GM12865 (cell line): ENCODE results near the gene ATP8B3.

ENCODE experiments used
- DNase-seq: peaks from one replicate; pipeline ENCODE4 v3.0.0; 2010; ENCODE audit warnings: low read depth
- H3K4me3 ChIP-seq: 2 replicates; pipeline ENCODE4 v1.5.1; 2011; ENCODE audit warnings: mild to moderate bottlenecking, low read depth, low read length, control low read depth
- CTCF ChIP-seq: IDR thresholded peaks from 2 replicates; pipeline ENCODE4 v1.5.1; 2011; ENCODE audit warnings: low read length, control low read depth, low read depth, inconsistent platforms; ENCODE audit not compliant: insufficient read depth; ENCODE audit errors: missing control alignments

The ATP8B3 gene

DNA sequence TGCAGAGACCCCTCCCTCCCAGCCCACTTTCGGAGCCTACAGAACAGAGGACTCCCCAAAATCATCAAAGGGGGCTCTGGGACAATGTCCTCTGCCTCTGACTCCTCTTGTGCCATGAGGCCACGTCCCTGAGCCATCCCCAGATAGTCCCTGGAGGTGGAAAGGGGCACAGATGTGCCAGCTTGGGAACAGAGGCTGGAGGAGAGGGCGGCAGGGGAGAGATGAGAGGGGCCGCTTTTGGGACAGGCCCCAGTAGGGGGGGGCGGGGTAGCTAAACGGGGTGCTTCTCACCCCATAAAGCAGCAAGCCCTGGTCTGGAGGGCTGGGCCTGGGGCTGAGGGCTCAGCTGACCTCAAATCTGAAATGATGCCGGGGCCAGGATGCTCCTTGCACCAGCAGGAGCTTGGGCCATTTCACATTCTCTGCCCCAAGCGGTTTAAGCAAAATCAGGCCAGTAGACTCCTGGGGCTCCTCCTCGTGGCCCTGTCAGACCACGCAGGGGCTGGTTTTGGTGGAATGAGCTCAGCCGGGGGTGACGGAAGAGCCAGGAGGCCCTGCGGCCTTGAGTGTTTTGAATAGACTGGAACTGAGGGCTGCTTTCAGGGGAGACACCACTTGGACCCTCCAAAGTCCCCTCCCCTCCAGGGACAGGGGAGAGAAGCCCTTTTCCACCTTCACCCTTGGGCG is 31.7 kb downstream of the ATP8B3 start:
- peak; percentile 41 for DNase-seq
- no peak overlapping the region for H3K4me3 ChIP-seq
- no peak for TF ChIP-seq CTCF

- DNase-seq, result no peak
- no peak overlapping the region for H3K4me3 ChIP-seq
- TF ChIP-seq CTCF, result no peak
Measured at GRCh38 chr19:1779574-1779973, 32.5 kb downstream of the ATP8B3 start.

DNA sequence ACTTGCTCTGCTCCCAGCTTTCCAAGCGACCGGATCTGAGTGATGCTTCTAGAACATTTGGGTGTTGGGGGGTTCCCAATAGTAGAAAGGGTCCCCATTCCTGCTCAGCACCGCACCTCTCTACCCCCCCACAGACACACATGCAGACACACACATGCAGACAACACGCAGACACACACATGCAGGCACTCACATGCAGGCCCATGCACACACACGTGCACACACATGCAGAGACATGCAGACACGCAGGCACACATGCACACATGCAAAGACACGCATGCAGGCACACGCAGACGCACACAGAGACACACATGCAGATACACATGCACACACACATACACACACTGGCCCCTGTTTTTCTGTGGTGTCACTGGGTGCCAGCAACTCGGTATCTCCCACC is 34.9 kb downstream of the ATP8B3 start:
- no peak for DNase-seq
- no peak overlapping the region for H3K4me3 ChIP-seq
- no peak for TF ChIP-seq CTCF

GRCh38 chr19:1776606-1777147 is 35.4 kb downstream of the ATP8B3 start:
- DNase-seq, result no peak
- no peak overlapping the region for H3K4me3 ChIP-seq
- TF ChIP-seq CTCF, result no peak

DNA sequence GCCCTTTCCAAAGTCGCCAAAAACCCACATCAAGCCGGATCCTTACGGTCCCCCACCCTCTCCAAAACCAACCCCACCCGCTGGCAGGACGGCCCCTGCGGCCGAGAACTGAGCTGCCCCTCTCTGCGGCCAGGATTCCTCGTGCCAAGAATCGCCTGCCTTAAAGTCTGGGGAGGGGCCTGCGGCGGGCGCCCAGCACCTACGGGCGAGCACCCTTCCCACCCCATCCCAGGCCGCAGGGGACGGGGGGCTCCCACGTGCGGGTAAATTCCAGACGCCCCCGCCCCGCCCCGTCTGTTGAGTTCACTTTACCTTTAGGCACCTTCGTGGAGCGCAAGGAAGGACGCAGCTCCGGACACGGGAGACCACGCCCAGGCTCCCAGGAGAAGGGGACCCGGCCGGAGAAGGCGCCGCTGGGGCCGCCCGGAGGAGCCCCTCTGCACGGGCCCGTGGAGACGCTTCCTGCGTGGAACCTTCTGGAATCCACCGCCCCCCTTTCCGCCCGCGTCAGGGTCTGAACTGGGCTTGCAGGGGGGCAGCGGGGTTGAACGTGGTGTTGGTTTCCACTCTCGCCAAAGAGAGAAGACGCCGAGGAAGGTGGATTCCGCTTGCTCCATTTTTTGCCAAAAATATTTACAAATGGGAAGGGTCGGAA is 36.0 kb downstream of the ATP8B3 start:
- H3K4me3 ChIP-seq, result no peak overlapping the region
- no peak for DNase-seq
- TF ChIP-seq CTCF, result no peak

DNA sequence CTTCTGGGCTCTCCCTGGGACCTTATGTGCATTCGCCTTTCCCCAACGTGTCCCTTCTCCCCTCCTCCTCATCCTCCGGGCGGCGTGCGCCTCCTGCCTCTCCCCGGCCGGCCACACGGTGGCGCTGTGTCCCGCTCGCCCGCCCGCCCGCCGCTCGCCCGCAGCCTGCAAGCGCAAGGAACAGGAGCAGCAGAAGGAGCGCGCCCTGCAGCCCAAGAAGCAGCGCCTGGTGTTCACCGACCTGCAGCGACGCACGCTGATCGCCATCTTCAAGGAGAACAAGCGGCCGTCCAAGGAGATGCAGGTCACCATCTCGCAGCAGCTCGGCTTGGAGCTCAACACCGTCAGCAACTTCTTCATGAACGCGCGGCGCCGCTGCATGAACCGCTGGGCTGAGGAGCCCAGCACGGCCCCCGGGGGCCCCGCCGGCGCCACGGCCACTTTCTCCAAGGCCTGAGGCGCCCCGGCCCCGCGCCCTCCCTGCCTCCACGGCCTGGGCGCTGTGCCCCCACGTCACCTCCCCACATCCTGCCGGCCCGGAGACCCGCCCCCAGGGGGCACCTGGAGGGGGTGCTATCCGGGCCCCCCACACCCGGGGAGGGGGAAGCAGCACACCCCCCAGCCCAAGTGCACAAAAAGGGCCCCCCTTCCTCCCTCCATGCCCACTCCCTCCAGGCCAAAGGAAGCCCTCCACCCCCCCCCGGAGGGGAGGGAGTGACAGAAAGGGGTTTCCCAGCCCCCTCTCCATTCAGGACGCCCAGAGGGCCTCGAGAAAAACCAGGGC is 36.9 kb downstream of the ATP8B3 start:
- peak; percentile 33 for TF ChIP-seq CTCF
- DNase-seq, result no peak
- H3K4me3 ChIP-seq, result no peak overlapping the region
